ENCODE data around the gene GPS2.

Gene GPS2

DNA sequence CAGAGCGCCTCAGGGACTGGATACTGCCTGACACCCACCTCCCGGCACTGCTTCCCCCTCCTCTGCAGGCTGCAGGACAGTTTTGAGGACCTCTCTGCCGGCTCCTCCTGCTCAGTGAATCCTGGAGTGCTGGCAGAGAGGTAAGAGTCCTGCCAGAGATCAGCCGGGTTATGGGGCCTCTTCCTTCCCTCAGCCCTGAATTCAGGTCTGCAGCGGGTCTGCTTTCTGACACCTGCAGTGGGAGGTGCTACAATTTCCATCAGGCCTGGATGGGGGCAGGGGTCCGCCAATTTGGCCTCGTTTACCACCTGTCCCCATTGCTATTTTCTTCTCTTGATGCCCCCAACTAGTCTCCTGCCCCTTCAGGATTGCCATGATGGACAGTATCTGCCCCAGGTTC is 17.0 kb upstream of the GPS2 start (continued):
- no peak for TF ChIP-seq ZNF239 (tag by site-specific recombination; IDR thresholded peaks at IDR 0.05)
- TF ChIP-seq SETDB1 (IDR thresholded peaks at IDR 0.05; ENCODE audit: insufficient read length, low read length) = no peak
- TF ChIP-seq ZNF138 (tag by site-specific recombination; IDR thresholded peaks at IDR 0.05; ENCODE audit: borderline replicate concordance) = no peak
- no peak for TF ChIP-seq ZNF792 (tag by site-specific recombination; IDR thresholded peaks at IDR 0.05)
- TF ChIP-seq ZBTB8A (tag by site-specific recombination; IDR thresholded peaks at IDR 0.05) = no peak
- TF ChIP-seq ZNF155 (tag by site-specific recombination; IDR thresholded peaks at IDR 0.05) = no peak

DNA sequence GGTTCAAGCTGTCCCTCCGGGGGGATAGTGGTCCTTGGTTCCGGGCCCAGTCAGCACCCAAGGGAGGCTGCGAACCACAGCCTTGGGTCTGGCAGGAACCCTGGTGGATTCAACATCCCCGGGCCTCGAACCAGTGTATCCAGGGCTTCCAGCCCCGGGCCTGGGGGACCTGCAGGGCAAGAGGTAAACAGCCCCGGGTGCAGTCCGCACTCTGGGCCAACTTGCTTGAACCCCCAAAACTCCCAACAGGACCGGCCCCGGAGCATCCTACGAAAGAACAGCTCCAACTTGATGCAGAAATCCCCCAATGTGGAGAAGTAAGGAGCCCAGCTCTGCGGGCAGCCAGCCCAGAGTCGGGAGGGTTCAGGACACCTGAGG is 15.5 kb upstream of the GPS2 start:
- H3K4me3 ChIP-seq (ENCODE audit: low read depth, low read length) = peak overlapping the region; percentile 64; the same call in 1 of the 2 replicates
- no peaks in the 10 kb centered on the region for H3K9me3 ChIP-seq (ENCODE audit: control insufficient read depth, insufficient read depth, low read depth, low read length)
- H3K4me1 ChIP-seq (ENCODE audit: control insufficient read depth, insufficient read depth, low read length) = peaks cover 9% of the 10 kb centered on the region
- CTCF ChIA-PET = interaction anchor here (0.6 to 2.8 kb wide), 4 partner anchors 13 to 67 kb away, joined by 4 to 29 read pairs (median 10); no protein-coding TSS in a partner anchor
- H3K36me3 ChIP-seq (ENCODE audit: control insufficient read depth in 2 of 2, insufficient read depth in 1 of 2, low read length in 2 of 2) = peaks cover 3 to 17% of the 10 kb centered on the region in 2 experiments; a peak in 2 of 3 replicates
- peak overlapping the region; percentile 35; the same call in 1 of the 2 replicates for H3K27ac ChIP-seq (ENCODE audit: extremely low read depth, low read depth, low read length)
- POLR2A ChIA-PET = interaction anchor here (1.8 to 2.9 kb wide), 5 partner anchors 13 to 356 kb away, joined by 13 to 42 read pairs (median 22); partner anchors contain the start of genes GPS2, POLR2A and TP53
- no peak for TF ChIP-seq ZFHX2 (tag by site-specific recombination; conservative IDR thresholded peaks at IDR 0.05)
- no peak for TF ChIP-seq ZNF16 (tag by site-specific recombination; IDR thresholded peaks at IDR 0.05; ENCODE audit: low read depth)
- TF ChIP-seq, protein P1, sequence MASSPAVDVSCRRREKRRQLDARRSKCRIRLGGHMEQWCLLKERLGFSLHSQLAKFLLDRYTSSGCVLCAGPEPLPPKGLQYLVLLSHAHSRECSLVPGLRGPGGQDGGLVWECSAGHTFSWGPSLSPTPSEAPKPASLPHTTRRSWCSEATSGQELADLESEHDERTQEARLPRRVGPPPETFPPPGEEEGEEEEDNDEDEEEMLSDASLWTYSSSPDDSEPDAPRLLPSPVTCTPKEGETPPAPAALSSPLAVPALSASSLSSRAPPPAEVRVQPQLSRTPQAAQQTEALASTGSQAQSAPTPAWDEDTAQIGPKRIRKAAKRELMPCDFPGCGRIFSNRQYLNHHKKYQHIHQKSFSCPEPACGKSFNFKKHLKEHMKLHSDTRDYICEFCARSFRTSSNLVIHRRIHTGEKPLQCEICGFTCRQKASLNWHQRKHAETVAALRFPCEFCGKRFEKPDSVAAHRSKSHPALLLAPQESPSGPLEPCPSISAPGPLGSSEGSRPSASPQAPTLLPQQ (tag by site-specific recombination; IDR thresholded peaks at IDR 0.05) = 0 out of 2 replicates have a peak, but pooled peaks have one; percentile 8
- 0 out of 2 replicates have a peak, but pooled peaks have one; percentile 16 for TF ChIP-seq ZNF423 (tag by site-specific recombination; IDR thresholded peaks at IDR 0.05)
- no peak for TF ChIP-seq ZNF658 (tag by site-specific recombination; IDR thresholded peaks at IDR 0.05)
- TF ChIP-seq, protein P2, sequence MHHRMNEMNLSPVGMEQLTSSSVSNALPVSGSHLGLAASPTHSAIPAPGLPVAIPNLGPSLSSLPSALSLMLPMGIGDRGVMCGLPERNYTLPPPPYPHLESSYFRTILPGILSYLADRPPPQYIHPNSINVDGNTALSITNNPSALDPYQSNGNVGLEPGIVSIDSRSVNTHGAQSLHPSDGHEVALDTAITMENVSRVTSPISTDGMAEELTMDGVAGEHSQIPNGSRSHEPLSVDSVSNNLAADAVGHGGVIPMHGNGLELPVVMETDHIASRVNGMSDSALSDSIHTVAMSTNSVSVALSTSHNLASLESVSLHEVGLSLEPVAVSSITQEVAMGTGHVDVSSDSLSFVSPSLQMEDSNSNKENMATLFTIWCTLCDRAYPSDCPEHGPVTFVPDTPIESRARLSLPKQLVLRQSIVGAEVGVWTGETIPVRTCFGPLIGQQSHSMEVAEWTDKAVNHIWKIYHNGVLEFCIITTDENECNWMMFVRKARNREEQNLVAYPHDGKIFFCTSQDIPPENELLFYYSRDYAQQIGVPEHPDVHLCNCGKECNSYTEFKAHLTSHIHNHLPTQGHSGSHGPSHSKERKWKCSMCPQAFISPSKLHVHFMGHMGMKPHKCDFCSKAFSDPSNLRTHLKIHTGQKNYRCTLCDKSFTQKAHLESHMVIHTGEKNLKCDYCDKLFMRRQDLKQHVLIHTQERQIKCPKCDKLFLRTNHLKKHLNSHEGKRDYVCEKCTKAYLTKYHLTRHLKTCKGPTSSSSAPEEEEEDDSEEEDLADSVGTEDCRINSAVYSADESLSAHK (tag by site-specific recombination; IDR thresholded peaks at IDR 0.05) = no peak
- no peak for TF ChIP-seq ZNF266 (tag by site-specific recombination; IDR thresholded peaks at IDR 0.05; ENCODE audit: low read depth)
- no peak for TF ChIP-seq ZBTB48 (tag by site-specific recombination; IDR thresholded peaks at IDR 0.05)

DNA sequence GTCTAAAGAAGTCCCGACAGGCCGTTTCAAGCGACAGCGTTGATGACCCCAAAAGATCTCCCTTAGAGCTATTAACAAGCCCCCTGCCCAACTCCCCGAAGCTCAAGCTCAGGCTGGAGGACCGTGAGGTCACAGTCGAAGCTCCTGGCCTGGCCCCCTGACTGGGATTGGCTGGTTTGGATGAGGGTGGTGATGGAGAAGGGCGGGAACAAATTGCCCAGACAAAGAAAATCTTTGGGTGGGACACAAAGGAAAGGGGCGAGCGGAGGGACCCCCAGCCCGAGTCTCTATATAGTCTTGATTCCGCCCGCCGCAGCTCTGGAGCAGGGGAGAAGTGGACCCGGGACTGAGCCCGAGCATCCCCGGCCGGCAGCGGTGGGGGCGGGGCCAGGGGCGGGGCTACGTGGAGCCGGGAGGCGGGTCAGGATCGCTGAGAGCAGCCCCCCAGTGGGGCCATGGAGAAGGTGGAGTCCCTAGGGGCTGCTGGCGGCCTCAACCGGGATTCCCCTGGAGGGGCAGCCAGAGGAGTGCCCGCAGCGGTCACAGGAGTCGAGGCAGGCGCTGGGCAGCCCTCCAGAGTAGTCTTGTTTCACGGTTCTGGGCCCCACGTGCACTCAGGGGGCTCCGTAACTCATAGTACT is 15.0 kb upstream of the GPS2 start:
- POLR2A ChIA-PET = interaction anchor here (0.6 to 2.9 kb wide), 37 partner anchors 8 to 918 kb away, joined by 3 to 42 read pairs (median 6); partner anchors contain the start of genes ACADVL, CTC1, DLG4 and DVL2
- Histone ChIP-seq H3K4me1 (ENCODE audit: control insufficient read depth, insufficient read depth, low read length) (peaks cover 9% of the 10 kb centered on the region), H3K27ac (ENCODE audit: extremely low read depth, low read depth, low read length) (peak overlapping the region; percentile 86), H3K36me3 (ENCODE audit: control insufficient read depth in 2 of 2, insufficient read depth in 1 of 2, low read length in 2 of 2) (peaks cover 7 to 22% of the 10 kb centered on the region in 2 experiments; a peak in 2 of 3 replicates), H3K4me3 (ENCODE audit: low read depth, low read length) (peak overlapping the region; percentile 64), H3K9me3 (ENCODE audit: control insufficient read depth, insufficient read depth, low read depth, low read length) (no peaks in the 10 kb centered on the region)
- CTCF ChIA-PET = interaction anchor here (0.6 to 2.8 kb wide), 15 partner anchors 14 to 365 kb away, joined by 3 to 29 read pairs (median 4); partner anchors contain the start of genes FXR2, GPS2, NLGN2 and TMEM95
- TF ChIP-seq ZNF416 (tag by site-specific recombination; IDR thresholded peaks at IDR 0.05) (no peak), ZNF10 (tag by site-specific recombination; IDR thresholded peaks at IDR 0.05) (no peak), ZNF747 (tag by site-specific recombination; IDR thresholded peaks at IDR 0.05) (no peak), KLF1 (tag by site-specific recombination; IDR thresholded peaks at IDR 0.05) (0 out of 2 replicates have a peak, but pooled peaks have one; percentile 9), ZNF157 (tag by site-specific recombination; IDR thresholded peaks at IDR 0.05) (no peak), ZNF561 (tag by site-specific recombination; IDR thresholded peaks at IDR 0.05; ENCODE audit: borderline replicate concordance) (no peak), SP3 (tag by site-specific recombination; IDR thresholded peaks at IDR 0.05) (peak; percentile 4; the same call in 1 of the 2 replicates), ZNF211 (tag by site-specific recombination; IDR thresholded peaks at IDR 0.05; ENCODE audit: low read depth) (no peak), GLIS2 (tag by site-specific recombination; IDR thresholded peaks at IDR 0.05) (peak; percentile 82)
- TF ChIP-seq, protein P3, sequence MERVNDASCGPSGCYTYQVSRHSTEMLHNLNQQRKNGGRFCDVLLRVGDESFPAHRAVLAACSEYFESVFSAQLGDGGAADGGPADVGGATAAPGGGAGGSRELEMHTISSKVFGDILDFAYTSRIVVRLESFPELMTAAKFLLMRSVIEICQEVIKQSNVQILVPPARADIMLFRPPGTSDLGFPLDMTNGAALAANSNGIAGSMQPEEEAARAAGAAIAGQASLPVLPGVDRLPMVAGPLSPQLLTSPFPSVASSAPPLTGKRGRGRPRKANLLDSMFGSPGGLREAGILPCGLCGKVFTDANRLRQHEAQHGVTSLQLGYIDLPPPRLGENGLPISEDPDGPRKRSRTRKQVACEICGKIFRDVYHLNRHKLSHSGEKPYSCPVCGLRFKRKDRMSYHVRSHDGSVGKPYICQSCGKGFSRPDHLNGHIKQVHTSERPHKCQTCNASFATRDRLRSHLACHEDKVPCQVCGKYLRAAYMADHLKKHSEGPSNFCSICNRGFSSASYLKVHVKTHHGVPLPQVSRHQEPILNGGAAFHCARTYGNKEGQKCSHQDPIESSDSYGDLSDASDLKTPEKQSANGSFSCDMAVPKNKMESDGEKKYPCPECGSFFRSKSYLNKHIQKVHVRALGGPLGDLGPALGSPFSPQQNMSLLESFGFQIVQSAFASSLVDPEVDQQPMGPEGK (tag by site-specific recombination; IDR thresholded peaks at IDR 0.05) = peak; percentile 72
- TF ChIP-seq, protein P4, sequence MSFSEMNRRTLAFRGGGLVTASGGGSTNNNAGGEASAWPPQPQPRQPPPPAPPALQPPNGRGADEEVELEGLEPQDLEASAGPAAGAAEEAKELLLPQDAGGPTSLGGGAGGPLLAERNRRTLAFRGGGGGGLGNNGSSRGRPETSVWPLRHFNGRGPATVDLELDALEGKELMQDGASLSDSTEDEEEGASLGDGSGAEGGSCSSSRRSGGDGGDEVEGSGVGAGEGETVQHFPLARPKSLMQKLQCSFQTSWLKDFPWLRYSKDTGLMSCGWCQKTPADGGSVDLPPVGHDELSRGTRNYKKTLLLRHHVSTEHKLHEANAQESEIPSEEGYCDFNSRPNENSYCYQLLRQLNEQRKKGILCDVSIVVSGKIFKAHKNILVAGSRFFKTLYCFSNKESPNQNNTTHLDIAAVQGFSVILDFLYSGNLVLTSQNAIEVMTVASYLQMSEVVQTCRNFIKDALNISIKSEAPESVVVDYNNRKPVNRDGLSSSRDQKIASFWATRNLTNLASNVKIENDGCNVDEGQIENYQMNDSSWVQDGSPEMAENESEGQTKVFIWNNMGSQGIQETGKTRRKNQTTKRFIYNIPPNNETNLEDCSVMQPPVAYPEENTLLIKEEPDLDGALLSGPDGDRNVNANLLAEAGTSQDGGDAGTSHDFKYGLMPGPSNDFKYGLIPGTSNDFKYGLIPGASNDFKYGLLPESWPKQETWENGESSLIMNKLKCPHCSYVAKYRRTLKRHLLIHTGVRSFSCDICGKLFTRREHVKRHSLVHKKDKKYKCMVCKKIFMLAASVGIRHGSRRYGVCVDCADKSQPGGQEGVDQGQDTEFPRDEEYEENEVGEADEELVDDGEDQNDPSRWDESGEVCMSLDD (tag by site-specific recombination; IDR thresholded peaks at IDR 0.05) = 0 out of 2 replicates have a peak, but pooled peaks have one; percentile 24

All from HEK293 (cell line).